Ramos (cell line): ENCODE results near the gene CCL20.
"Not testable (repeated sequence)": the region's sequence is repeated elsewhere in the genome, so short reads cannot be mapped to it uniquely, and the experiment has no call there.

Experiments used
- in situ Hi-C: fragments of 300-500 bp; cut with MboI; formaldehyde crosslinking; loops from one replicate; pipeline ENCODE4 v1.14.3; 2022; ENCODE audit warnings: low sequenced_read_pairs; ENCODE audit not compliant: unreplicated experiment

CCL20 gene, protein sequence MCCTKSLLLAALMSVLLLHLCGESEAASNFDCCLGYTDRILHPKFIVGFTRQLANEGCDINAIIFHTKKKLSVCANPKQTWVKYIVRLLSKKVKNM

DNA sequence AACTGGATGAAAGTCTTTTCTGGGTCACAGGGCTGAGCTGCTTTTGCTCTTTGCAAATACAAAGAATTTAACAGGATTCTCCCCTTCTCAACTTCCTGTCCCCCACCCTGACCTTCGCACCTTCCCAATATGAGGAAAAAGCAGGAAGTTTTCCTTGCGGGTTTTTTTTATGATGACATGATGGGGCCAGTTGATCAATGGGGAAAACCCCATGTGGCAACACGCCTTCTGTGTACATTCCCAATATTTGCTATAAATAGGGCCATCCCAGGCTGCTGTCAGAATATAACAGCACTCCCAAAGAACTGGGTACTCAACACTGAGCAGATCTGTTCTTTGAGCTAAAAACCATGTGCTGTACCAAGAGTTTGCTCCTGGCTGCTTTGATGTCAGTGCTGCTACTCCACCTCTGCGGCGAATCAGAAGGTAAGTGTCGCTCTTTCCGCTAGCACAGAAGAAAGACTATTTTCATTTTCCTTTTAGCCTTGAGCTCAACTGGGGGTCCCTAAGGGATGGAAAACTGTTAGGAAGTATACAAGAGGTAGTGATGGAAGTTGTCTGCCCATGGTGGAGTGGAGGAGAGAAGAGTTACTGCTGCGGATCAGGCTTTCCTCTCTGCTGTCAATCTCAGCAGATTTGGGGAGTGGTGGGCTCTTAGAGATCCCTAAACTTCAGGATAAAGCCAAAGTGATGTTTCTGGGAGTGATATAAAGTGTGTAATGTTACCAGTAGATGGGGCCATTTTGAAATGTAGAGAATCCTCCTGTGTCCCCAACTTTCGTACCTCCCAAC, at the start of gene CCL20:
TSS of gene CCL20 (plus strand) at position 281 of the 792 bp plus-strand sequence. CDS start at position 351, 70 bp downstream.
- in situ Hi-C loops: no loop called here

DNA sequence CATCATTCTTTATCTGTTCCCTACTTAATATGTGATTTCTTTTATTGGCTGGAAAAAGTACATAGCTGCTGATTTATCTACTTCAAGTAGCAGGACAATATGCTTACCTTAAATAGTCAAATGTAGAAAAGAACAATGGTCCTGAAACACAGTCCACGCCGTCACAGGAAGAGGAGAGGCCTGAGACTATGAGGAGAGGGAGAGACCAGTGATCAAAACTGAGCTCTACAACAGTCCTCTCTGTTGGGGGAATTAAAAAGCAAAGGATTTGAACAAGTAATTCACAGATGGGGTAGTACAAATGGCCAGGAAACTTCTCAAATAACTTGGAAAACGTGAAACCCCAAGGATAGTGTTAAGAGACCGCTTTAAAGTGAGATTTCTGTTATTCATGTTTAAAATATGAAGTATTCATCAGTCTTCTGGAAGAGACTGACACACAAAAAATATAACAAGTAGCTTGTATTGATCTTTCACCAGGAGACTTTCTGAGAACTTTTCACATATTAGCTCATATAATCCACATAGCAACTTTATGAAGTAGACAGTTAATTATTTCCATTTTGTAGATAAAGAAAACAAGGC, 47.8 kb upstream of the CCL20 start:
- in situ Hi-C loops: loop anchor here (10.0 kb wide), 1 partner anchor 641 kb away; no protein-coding TSS in a partner anchor

DNA sequence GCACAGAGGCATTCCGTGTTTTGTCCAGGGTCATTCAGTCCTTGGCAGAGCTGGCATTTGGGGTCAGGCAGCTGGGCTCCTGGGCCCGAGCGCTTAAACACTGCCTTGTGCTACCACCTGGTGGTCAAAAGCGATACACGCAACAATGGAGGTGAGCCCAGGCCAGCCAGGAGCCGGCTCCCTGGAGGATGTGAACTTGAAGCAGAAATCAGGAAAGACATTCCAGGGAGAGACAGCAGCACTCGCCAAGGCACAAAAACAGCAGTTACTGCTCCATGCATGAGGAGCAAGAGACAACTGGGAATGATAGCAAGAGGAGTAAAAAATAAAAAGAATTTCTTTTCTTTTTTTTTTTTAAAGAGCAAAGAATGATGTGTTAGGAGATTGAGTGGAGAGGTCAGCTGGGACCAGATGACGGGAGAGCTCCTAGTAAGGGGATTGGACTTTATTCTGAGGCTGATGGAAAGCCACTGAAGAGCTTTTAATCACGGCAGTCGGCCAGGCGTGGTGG, 47.2 kb upstream of the CCL20 start:
- in situ Hi-C loops: loop anchor here (10.0 kb wide), 1 partner anchor 642 kb away; no protein-coding TSS in a partner anchor

DNA sequence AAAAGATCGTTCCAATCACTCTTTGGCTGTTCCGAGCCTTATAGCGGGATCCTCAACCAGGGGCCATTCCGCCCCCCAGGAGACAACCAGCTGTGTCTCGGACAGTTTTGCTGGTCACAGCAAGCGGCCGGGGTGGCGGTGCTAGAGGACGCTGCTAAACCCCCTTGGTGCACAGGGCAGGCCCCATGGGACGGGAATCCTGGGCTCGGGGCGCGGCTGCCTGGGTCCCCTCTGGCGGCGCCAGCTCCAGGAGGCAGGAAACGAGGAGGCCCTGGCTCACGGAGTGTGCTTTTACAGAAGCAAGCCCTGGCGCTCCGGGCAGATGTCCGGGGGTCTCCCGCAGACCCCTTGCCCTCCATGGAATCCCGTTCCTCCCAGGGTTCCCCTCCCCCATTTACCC, 45.8 kb upstream of the CCL20 start:
- in situ Hi-C loops: loop anchor here (10.0 kb wide), 1 partner anchor 643 kb away; no protein-coding TSS in a partner anchor

DNA sequence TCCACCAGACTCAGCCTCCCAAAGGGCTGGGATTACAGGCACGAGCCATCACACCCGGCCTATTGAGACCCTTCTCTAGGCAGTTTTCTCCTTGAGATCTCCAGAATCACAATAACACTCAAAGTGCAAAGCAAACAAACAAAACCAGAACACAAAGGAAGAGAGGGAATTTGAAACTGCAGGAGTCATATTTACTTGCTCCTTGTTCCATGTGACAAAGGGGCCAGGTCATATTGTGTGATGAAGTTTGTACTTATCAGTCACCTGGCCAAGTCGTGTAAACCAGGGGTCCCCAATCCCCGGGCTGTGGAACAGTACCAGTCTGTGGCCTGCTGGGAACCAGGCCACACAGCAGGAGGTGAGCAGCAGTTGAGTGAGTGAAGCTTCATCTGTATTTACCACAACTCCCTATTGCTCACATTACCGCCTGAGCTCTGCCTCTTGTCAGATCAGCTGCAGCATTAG, 41.4 kb upstream of the CCL20 start:
- in situ Hi-C loops: no loop called here

DNA sequence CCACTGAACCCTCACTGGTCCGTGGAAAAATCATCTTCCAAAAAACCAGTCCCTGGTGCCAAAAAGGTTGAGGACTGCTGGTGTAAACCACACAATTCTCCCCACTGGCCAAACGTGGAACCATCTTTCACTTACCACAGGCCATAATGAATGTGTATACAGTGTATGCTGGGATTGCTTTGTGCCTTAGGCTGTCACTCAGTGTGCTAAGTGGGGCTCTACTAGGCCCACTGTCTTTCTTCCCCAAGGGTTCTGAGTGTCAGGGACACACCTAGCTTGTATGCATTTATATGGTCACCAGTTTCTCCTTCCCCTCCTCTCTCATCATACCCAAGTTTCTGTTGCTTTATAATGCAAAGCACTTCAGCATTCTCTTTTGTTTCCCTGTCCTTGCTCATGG, 40.7 kb upstream of the CCL20 start:
- in situ Hi-C loops: no loop called here

DNA sequence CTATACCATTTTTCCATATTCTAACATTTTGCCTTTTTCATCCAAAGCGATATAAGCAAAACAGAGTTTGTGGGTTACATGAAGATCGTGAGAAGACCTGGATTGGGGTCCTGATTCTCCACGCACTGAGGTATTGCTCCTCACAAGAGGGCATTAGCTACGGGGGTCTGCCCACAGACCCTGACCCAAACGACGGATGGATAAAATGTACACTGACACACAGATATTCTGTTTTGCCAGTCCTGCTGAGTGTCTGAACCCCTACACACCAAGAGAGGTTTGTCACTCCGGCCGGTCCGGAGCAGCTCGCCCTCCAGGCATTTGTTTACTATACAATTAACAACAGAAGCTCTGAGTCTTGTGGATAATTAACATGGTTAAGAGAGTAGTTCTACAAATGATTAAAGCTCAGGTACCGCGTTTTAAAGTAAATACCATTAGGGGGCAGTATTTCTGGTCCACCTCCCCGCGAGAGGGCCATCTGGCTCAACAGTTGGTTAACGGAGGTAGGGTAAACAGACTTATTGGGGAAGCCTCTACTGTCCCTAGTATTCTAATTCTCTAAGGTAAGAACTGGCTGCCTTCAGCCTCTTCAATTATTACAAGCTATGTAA, 39.5 kb upstream of the CCL20 start:
- in situ Hi-C loops: no loop called here

DNA sequence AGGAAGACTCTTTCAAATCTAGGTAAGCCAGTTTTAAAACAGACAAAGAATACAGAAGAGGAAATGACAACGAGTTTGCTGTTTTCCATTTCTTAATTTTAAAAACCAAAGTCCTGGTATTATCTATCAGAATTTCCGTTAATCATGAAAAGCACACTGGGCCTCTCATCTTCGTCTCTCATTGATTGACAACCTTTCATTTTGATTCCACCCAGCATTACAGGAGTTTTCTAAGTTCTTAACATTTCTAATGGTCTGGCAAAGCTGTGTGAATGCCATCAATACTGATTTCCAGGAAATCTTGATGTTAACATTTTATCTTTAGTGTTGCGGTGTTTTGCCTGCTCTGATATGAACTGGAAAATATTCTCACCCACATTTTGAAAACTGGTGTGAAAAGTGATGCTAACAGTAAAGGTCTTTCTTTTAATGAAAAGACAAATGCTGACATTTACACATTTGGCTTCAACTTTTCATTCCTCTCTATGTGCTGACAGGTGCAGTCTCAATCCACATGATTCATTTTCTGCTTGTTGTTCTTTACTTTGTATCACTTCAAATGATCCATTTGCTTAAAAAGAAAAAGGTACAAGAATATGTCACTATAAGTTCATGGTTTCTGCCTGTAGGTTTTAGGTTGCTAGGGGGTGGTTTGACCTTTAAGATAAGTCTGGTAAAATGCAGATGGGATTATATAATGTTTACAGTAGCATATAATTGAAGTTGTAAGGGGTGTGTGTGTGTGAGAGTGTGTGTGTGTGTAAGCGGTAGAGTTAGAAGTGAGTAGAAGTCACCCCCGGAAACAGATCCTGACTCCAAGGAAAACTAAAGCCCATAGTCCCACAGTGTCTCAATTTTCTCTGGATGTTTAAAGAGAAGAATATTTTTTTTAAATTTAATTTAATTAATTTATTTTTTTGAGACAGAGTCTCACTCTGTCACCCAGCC, 38.5 kb upstream of the CCL20 start:
- in situ Hi-C loops: no loop called here

DNA sequence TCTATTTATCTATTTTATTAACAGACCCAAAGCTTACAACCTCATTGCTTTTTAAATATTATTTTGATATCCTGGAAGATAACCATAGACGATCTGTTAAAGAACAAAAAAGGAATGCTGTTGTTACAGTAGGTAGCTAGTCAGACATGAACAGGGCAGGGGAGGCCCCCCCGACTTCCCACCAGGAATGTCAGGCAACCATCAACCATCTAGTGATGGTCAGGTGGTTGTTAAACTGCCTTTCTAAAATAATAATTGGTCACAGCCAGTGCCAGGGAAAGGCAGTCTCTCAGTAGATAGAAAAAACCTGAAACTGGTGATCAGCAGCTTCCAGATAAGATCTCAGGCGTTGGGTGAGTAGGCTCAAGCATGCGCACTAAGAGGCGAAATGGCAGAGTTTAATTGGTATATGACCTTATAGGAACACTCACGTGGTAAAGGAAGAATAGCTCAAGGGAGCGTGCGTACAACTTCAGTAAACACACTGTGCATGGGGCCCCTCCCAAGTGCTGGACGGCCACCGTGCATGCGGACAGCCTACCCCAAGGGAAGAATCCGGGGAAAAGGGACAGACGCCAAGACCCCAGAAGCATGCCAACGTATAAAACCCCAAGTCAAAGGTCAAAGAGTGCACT, 32.5 kb upstream of the CCL20 start:
- in situ Hi-C loops: no loop called here

DNA sequence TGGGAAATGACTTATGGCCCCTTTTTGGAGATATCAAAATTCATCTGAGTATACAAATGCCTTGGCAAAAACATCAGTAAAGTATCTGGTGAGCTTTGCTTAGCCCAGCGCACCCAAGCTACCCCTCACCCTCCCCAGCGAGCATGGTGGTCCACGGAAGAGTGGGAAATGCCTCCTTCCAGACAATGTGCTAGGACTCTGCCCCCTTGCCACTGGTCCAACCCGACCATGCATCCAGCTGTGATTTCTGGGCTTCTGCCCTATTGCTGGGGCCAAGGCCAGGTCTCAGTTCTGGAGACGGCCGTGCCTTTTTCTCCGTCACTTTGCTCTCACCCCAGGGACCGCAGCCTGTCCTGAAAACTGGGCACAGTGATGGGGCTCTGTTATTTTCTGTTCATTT, 31.8 kb upstream of the CCL20 start:
- in situ Hi-C loops: no loop called here

DNA sequence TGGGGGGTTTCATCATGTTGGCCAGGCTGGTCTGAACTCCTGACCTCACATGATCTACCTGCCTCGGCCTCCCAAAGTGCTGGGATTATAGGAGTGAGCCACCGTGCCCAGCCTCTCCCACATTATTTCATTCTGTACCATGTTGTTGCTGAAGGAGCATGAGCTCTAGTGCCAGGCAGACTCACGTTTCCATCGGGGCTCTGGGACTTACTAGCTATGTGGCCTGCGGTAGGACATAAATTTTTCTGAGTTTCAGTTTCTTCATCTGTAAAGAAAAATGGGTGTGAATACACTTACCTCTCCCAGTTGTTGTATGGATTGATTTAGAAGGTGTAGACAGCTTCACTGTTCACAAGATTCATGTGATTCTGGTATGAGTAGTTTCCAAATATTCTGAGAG, 30.8 kb upstream of the CCL20 start:
- in situ Hi-C loops: no loop called here

DNA sequence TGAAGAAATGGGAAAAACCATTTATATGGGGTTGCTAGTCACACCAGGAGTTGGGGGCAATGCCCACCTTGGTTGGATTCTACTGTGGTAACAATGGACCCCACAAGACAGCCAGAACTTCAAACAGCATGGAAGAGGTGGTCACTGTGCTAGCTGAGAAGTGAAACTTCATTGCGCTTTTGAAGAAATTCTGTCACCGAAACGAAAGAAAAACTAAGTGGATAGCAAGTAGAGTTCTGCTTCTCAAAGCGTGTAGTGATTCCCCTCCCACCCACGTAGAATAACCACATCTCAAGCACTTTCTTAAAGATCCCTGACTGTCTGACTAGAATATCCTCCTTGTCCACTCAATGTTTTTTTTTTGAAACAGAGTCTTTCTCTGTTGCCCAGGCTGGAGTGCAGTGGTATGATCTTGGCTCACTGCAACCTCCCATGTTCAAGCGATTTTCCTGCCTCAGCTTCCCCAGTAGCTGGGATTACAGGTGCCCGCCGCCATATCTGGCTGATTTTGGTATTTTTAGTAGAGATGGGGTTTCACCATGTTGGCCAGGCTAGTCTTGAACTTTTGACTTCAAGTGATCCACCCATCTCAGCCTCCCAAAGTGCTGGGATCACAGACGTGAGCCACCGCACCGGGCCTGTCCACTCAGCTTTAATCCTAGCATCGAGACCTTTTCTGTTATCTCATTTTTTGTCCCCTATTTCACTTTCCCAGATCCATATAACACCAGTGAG, 30.1 kb upstream of the CCL20 start:
- in situ Hi-C loops: no loop called here

DNA sequence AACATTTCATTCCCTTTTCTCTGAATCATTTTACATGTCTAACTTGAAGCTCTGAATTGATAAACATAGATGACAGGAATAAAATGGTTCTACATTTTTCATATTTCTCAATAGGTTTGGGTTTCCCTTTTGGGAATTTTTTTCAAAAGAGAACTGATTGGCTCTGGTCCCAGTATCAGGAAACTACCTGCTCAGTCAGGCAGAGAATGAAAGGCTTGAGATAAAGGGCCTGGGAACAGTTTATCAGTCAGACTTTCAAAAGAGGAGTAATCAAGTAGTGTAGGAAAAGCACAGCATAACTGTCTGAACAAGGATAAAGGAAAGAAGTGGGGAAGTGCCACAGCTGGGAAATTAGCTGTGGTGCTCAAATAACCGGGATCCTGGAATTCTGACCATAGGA, 28.3 kb upstream of the CCL20 start:
- in situ Hi-C loops: no loop called here

DNA sequence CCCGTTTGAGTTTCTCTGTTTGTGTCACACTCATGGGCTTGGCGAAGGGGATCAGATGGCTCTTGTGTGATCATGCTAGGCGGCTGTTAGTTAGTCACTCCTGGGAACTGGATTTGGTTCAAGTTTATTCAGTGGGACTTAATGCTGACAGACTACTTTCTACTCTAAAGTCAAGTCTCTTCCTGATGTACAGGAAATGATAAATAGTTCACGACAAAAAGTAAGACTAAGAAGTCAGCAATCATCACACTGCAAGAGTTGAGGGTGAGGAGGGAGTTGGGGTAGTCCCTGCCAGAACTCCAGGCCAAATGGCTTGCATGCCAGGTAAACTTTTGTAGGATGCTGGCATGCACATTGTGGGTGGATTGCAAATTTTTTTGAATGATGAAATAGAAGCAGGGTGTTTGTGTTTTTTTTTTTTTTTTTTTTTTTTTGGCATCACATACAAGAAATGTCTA, 25.1 kb upstream of the CCL20 start:
- in situ Hi-C loops: no loop called here

DNA sequence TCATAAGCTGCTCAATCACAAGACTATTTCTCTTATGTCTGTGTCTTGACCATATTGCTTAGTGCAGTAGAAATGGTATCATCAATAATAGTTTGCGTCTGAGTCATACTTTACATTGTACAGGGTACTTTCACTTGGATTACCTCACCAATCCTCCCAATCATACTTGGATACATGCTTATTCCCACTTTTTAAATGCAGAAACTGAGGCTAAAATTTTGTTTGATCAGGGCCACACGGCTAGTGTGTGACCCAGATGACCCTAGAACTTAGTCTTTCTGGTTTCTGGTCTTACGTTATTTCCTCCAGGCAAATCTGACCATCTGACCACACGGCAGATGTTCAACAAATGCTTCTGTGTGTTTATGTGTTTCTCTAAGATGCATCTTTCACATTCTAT, 23.8 kb upstream of the CCL20 start:
- in situ Hi-C loops: no loop called here

DNA sequence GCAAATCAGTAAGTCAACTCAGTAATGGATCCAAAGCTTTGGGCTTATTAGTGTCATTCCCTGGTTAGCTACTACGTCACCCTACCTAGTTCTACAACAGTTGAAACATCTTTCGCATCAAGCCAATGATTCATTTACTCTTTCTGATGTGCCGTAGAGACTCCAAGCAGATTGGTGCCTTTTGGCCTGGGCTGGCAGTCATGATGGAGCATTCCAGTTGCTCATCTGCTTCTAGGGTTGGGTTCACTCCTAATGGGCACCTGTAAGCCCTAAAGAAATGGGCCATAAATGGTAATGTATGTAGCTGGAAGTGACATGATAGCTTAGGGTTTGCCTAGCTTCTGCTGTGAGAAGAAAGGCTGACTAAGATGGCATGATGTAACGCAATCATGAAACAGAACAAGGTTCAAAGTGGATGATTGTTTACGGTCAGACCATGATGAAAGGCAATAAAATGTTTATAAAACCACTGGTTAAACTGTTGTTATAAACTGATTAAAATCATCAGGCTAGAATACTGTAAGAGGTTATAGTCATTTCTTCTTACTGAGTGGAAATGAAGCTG, 20.4 kb upstream of the CCL20 start:
- in situ Hi-C loops: no loop called here

DNA sequence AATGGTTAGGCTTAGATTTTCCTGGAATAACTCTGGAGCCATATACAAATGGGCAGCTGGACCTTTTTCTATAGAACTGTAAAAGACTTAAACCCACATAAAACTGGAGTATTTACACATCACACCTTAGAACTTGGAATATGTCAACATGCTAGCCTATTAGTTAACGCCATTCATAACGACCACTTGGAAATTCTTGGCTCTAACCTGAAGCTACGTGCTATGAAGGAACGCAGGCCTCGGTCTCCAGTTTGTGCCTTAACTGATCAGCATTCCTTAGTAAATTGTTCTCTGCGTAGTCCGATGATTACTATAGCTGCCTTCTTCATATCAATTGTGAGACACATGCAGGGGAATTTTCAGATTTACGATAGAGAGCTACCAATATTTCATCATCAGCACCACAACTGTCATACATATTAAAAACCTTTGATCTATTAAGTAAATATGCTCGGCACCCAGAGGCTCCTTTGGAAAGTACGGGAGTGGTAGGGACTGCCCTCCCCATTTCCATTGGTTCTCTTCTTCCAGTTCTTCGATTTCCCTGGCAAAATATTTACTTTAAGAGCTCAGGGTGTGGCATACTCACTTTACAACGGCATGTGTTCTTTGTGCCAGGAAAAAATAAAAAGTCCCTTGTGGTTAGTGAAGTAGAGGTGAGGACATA, 17.5 kb upstream of the CCL20 start:
- in situ Hi-C loops: no loop called here

DNA sequence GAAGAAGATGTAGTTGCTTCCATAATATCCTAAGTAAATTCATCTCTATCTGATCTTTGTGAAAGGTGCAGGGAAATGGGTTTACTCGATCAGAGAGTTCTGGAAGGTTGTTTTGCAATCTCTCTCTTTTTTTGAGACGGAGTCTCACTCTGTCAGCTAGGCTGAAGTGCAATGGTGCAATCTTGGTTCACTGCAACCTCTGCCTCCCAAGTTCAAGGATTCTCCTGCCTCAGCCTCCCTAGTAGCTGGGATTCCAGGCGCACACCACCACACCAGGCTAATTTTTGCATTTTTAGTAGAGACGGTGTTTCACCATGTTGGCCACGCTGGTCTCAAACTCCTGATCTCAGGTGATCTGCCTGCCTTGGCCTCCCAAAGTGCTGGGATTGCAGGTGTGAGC, 16.9 kb upstream of the CCL20 start:
- in situ Hi-C loops: not testable (repeated sequence)
